ENCODE results near the gene NDRG4.

DNA sequence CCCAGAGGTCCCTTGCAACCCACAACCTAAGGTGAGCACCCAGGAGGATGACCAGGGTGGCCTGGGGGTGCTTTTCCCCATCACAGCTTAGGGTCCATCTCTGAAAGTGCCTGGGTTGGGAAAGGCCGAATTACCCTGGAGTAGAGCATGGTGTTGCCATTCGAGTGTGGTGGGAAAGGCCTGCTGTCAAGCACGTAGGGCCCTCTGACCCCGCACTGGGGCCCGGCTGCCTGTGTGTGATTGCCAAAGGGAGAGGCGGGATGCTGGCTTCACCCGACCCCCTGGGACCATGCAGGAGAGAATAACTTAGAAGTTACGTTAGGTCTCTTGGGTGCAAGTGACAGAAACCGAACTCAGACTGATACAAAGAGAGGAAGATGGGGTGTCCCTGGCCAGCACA is 27.7 kb upstream of the NDRG4 start:
- TF ChIP-seq POLR2AphosphoS5 (IDR thresholded peaks at IDR 0.05; ENCODE audit: low read depth, low read length) (no peak), PAX5 (IDR thresholded peaks at IDR 0.05; ENCODE audit: insufficient read depth, low read length, severe bottlenecking) (no peak), POLR2A (IDR thresholded peaks at IDR 0.05; ENCODE audit: low read depth, low read length) (no peak), POU2F2 (IDR thresholded peaks at IDR 0.05; ENCODE audit: low read depth, low read length) (no peak), TAF1 (IDR thresholded peaks at IDR 0.05; ENCODE audit: low read depth, low read length) (no peak), SPI1 (IDR thresholded peaks at IDR 0.05; ENCODE audit: low read depth, low read length) (no peak)
